Stimulated activated CD4-positive, alpha-beta T cell treated with anti-CD3 and anti-CD28 coated beads, Interleukin-1b, Interleukin-23, amount 100 ng/mL, for 24 hours (primary cell): ENCODE measurements around the gene FBXW5.

Source experiments
- DNase-seq, 4 experiments: peaks; one replicate each; pipeline ENCODE4 v3.0.0-alpha.2; 2020; ENCODE audit warnings: low read depth in 4 of 4, low spot score in 1 of 4

The FBXW5 gene

DNA sequence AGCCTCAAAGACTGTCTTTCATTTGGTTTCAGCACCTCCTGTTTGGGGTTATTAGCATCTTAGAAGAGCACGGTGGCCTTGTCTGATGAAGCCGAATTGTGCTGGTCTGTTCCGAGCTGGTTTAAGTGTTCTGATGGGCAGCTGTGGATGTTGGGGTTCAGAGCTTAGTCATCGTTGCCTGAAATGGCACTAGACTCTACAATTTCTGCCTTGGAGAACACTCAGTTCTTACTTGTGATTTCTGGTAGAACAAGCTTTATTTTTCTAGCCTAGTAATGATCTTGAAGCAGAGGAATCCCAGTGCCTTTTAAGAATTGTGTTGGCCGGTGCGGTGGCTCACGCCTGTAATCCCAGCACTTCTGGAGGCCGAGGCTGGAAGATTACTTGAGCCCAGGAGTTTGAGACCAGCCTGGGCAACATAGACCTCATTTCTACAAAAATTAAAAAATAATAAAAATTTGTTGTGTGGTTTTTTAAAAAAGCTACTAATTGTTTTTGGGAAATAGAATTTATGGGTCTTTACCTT is 7.8 kb downstream of the FBXW5 start:
- DNase-seq = no peak

- DNase-seq = no peak
Measured at GRCh38 chr9:136935651-136936050, 8.9 kb downstream of the FBXW5 start.

DNA sequence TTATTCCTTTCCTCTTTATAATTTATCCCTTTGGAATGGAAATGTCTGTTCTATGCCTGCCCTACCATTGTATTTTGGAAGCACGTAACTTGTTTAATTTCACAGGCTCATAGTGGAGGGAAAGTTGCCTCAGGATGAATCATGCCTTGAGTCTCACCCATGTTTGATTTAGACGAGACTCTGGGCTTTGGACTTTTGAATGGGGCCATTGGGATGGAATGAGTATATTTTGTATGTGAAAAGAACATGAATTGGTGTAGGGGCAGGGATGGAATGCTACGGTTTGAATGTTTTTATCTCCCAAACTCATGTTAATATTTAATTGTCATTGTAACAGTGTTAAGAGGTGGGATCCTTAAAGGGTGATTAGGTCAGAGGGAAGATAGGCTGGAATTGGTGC is 10.3 kb downstream of the FBXW5 start:
- no peak for DNase-seq

DNA sequence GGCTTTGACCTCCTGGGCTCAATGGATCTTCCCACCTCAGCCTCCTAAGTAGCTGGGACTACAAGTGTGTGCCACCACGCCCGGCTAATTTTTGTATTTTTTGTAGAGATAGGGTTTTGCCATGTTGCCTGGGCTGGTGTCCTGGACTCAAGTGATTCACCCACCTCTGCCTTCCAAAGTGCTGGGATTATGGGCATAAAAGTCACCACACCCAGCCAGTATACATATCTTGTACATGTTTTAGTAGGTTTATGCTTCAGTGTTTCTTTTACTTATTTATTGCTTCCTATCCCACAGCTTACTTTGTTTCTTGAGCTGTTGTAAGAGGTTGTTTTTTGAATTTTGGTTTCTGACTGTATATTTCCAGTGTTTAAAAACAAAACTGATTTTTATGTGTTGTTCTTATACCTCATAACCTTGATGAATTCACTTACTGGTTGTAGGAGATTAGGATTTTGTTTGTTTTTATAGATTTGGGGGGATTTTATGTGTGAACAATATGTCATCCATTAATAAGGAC is 12.9 kb downstream of the FBXW5 start:
- DNase-seq = no peak

- no peak for DNase-seq
Measured at GRCh38 chr9:136930014-136930413, 14.5 kb downstream of the FBXW5 start.

DNA sequence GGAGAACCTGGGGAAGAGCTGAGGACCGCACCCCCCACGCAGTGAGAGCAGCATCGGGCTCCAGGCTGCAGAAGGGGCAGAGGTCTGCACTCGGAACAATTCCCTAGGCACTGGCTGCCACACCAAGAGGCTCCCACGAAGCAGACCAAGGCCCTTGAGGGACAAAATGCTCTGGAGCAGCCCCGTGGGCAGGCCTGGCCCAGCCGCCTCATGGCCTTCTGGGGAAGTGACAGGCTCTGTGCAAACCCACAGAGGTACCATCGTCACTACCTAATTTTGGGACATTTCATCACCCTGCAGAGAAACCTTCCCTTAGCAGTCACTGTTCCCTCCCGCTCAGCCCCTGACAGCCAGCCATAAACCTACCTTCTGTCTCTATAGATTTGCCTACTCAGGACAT is 15.9 kb downstream of the FBXW5 start:
- no peak for DNase-seq

- DNase-seq = no peak
Measured at GRCh38 chr9:136927343-136928271, 16.9 kb downstream of the FBXW5 start.

DNA sequence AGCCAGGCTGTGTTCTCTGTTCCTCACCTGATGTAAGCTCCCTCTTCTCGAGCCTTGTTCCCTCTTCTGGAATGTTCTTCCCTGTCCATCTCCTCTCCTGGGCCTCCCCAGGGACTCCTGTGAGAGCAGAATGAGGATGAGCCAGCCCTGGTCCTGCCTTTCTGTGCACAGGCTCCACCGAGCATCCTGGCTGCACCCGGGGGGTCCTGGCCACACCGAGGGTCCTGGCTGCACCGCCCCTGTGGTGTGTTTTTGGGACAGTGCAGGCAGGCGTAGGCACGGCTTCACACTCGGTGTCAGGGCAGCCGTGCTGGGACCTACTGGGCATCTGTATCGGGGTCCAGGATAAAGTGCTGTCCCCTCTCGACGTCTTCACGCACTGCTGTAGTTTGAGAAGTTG is 17.8 kb downstream of the FBXW5 start:
- no peak for DNase-seq

DNA sequence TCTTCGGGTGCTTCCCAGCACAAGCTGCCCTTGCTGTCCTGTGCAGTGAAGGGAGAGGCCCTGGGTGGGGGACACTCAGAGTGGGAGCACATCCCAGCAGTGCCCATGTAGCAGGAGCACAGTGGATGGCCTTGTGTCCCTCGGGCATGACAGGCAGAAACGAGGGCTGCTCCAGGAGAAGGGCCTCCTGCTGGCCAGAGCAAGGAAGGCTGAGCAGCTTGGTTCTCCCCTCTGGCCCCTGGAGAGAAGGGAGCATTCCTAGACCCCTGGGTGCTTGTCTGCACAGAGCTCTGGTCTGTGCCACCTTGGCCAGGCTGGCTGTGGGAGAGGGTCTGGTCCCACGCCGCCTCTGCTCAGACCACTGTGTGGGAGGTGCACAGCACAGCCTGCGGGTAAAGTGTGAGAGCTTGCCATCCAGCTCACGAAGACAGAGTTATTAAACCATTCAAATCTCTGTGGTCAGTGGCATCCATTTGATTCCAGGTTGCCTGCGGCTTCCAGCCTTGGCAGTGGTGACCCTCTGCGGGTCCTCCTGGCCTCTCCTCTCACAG is 18.3 kb downstream of the FBXW5 start:
- no peak for DNase-seq

DNA sequence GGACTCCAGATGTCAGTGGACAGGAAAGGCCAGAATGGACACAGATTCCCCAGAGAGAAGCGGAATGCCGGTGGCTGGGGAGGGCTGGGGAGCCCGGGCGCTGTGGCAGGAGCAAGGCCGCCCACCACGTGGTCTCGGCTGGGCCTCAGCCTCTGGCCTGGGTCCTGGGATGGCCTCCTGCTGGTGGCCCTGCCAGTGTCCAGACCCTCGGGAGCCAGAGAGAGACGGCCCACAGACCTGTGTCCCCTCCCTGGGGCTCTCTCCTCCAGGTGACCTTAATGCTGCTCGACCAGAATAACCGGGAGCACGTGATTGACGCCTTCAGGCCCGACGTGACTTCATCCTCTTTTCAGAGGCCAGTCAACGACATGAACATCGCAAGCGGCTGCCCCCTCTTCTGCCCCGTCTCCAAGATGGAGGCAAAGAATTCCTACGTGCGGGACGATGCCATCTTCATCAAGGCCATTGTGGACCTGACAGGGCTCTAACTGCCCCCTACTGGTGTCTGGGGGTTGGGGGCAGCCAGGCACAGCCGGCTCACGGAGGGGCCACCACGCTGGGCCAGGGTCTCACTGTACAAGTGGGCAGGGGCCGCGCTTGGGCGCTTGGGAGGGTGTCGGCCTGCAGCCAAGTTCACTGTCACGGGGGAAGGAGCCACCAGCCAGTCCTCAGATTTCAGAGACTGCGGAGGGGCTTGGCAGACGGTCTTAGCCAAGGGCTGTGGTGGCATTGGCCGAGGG is 19.0 kb downstream of the FBXW5 start:
- DNase-seq = no peak

DNA sequence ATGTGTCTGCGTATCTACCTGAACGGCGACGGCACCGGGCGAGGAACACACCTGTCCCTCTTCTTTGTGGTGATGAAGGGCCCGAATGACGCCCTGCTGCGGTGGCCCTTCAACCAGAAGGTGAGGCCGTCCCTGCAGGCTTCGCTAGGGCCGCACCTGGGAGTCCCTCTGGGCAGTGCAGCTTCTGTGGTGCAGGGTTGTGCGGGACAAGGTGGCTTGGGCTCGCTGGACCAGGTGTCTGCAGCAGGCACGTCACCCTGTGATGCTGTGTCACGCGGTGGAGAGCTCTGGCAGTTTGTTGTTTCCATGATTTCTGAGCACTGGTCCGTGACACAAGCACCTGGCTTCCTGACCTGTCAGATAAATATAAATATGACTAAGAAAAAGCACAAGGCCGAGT is 20.7 kb downstream of the FBXW5 start:
- no peak for DNase-seq

DNA sequence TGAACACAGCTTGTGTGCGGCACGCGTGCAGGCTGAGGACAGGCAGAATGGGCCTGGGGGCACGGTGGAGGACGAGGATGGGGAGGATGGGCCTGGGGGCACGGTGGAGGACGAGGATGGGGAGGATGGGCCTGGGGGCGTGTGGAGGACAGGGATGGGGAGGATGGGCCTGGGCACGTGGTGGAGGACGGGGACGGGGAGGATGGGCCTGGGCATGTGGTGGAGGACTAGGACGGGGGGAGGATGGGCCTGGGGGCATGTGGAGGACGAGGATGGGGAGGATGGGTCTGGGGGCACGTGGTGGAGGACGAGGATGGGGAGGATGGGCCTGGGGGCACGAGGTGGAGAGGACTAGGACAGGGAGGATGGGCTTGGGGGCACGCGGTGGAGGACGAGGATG is 22.0 kb downstream of the FBXW5 start:
- no peak for DNase-seq

- DNase-seq = no peak
Measured at GRCh38 chr9:136921718-136922117, 22.8 kb downstream of the FBXW5 start.

DNA sequence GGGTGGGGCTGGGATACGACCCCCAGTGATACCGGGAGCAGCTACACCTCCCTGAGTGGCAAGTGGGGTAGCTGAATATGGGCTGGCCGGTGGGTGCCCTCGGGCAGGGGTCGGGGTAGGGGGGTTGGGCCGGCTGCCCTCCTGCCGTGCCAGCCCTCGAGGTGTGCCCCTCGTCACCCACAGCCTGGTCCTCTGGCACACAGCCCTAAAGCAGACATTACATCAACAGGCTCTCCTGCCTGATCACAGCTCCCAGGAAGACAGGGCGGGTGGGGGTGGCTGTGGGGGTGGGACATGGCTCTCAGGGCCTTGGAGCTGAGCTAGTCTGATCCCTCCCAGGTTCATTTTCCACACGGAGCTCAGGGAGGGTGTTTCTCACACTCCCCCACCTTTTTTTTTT is 23.2 kb downstream of the FBXW5 start:
- DNase-seq = no peak

GRCh38 chr9:136920734-136921231 is 23.8 kb downstream of the FBXW5 start:
- DNase-seq = no peak

DNA sequence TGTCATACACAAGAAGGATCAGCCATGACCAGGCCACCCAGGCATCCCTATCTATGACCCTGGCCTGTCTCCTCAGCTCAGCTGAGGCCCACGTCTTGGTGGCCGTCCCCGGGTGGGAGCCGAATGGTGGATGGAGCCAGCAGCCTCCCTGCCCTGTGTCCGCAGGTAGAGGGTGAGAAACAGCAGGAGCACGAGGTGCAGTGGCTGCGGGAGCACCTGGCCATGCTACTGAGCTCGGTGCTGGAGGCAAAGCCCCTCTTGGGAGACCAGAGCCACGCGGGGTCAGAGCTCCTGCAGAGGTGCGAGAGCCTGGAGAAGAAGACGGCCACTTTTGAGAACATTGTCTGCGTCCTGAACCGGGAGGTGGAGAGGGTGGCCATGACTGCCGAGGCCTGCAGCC is 24.5 kb downstream of the FBXW5 start:
- DNase-seq = no peak

GRCh38 chr9:136917902-136918301 is 26.6 kb downstream of the FBXW5 start:
- DNase-seq = no peak

DNA sequence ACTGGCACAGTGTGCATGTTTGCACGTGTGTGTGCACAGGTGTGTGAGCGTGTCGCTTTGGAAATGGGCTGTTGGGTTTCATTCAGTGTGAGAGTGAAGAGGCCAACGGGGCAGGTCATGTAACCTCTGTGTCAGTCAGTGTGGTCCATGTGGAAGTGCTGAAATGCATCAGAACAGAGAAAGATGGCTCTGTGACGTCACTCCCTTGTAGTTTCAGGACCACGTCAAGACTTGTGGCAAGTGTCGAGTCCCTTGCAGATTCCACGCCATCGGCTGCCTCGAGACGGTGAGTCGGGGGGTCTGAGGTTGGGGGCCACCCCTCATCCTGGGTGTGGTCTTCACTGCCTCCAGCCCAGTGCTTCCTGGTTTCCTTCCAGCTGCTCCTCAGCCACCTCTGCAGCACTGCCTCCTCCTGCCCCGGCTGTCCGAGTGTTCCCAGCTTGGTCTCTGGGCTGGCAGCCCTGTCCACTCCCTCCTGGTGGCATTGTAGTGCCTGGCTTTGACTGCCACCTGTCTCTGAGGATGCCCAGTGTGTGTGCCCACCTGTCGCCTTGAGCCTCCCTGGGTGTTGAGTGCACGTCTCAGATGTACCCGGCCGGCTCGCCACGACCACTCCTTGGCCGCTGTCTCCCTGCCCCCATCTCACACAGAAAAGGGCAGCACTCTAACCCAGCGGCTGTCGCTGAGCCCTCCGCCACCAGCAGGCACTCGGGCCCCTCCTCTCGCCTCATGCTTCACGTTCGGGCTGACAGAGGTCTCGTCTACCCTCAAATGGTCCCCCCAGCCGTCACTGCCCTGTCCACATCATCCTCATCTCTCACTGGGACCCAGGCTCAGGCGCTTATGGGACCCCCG is 28.0 kb downstream of the FBXW5 start:
- no peak for DNase-seq

- DNase-seq = no peak
Measured at GRCh38 chr9:136915632-136916329, 28.8 kb downstream of the FBXW5 start.
